Activated CD8-positive, alpha-beta T cell treated with anti-CD3 and anti-CD28 coated beads, Interleukin-2, amount 10 ng/mL, durations not matched to agents 7 days and 5 days (primary cell): ENCODE results near the gene RNF149. TPM values are rescaled to one million over a fixed set of nuclear protein-coding genes. Genes with fewer than 3 reads are reported as not detected.
"Not testable (repeated sequence)": the region's sequence is repeated elsewhere in the genome, so short reads cannot be mapped to it uniquely, and the experiment has no call there.

Experiments used
- ATAC-seq: fragments of 150-1000 bp; cut with Tn5 transposase; one replicate; pipeline ENCODE4 v1.10.0; 2021; ENCODE audit warnings: moderate library complexity
- CTCF ChIA-PET: fragments of 350-600 bp; sonication (Branson Sonifier 250); formaldehyde crosslinking; loops from one replicate; lab custom pipeline; 2021; ENCODE audit warnings: antibody characterized with exemption; lab: Charles Lee
- POLR2A ChIA-PET: fragments of 350-600 bp; sonication (Branson Sonifier 250); formaldehyde crosslinking; loops from one replicate; lab custom pipeline; 2021; ENCODE audit warnings: antibody characterized with exemption; lab: Charles Lee
- DNase-seq: peaks from one replicate; pipeline ENCODE4 v3.0.0-alpha.2; 2020
- H3K27ac Mint-ChIP-seq: one replicate; pipeline ENCODE4 v1.8.0; 2021; ENCODE audit warnings: mild to moderate bottlenecking, mixed read lengths
- H3K27me3 Mint-ChIP-seq: one replicate; pipeline ENCODE4 v1.8.0; 2021; ENCODE audit warnings: low read depth, mixed read lengths
- H3K36me3 Mint-ChIP-seq: one replicate; pipeline ENCODE4 v1.8.0; 2021; ENCODE audit warnings: low read depth, mixed read lengths
- H3K4me1 Mint-ChIP-seq: one replicate; pipeline ENCODE4 v1.8.0; 2021; ENCODE audit warnings: low read depth, mixed read lengths
- H3K4me3 Mint-ChIP-seq: one replicate; pipeline ENCODE4 v1.8.0; 2021; ENCODE audit warnings: mild to moderate bottlenecking, mixed read lengths
- H3K9me3 Mint-ChIP-seq: one replicate; pipeline ENCODE4 v1.8.0; 2022; ENCODE audit warnings: mixed read lengths; ENCODE audit not compliant: insufficient read depth
- total RNA-seq, 2 experiments: library from RNA; stranded (reverse); gene quantifications; one replicate each; pipeline ENCODE4 v1.2.3, GENCODE V29; 2021

RNF149 gene
- total RNA-seq, 2 experiments from 2014 or later: 64.2 to 71.5 TPM

DNA sequence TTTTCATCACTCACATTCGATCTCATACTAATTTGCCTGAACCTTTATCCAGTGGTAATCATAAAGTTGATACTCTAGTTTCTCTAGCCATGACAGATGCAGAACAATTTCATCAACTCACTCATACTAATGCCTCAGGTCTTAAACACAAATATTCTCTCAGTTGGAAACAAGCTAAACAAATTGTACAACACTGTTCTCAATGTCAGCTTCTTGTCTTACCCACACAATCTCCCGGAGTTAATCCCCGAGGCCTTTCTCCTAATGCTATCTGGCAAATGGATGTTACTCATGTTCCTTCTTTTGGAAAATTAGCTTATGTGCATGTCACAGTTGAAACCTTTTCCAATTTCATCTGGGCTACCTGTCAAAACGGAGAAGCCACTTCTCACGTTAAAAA lies 67.3 kb downstream of the RNF149 start:
- CTCF ChIA-PET: interaction anchor here (1.0 to 2.9 kb wide), 13 partner anchors 9 to 145 kb away, joined by 3 to 24 read pairs (median 7); partner anchors contain the start of gene CNOT11
- H3K4me3 Mint-ChIP-seq: no peak overlapping the region
- ATAC-seq (no peak), DNase-seq (no peak)
- peaks cover 4% of the 10 kb centered on the region for H3K27me3 Mint-ChIP-seq
- no peaks in the 10 kb centered on the region for H3K36me3 Mint-ChIP-seq
- peaks cover 4% of the 10 kb centered on the region for H3K4me1 Mint-ChIP-seq
- H3K9me3 Mint-ChIP-seq: no peaks in the 10 kb centered on the region
- POLR2A ChIA-PET: no interaction called here
- no peak overlapping the region for H3K27ac Mint-ChIP-seq

DNA sequence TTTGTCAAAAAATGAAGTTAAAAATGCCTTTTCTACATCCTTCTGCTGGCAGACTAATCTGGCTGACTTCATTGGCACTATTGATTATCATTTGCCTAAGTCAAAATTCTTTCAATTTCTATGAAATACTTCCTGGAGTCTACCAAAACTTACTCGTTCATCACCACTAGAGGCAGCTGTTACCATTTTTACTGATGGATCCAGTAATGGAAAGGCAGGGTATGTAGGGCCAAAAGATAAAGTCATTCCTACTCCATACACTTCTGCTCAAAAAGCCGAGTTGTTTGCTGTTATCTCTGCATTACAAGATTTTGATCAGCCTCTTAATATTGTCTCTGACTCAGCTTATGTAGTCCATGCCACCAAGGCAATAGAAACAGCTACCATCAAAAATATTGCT lies 67.8 kb downstream of the RNF149 start:
- H3K36me3 Mint-ChIP-seq, ATAC-seq, H3K9me3 Mint-ChIP-seq, H3K27ac Mint-ChIP-seq, H3K27me3 Mint-ChIP-seq, H3K4me1 Mint-ChIP-seq, H3K4me3 Mint-ChIP-seq, POLR2A ChIA-PET: not testable (repeated sequence)
- peak; percentile 27 for DNase-seq
- CTCF ChIA-PET: interaction anchor here (1.0 to 2.9 kb wide), 15 partner anchors 9 to 228 kb away, joined by 3 to 24 read pairs (median 5); partner anchors contain the start of gene CNOT11

DNA sequence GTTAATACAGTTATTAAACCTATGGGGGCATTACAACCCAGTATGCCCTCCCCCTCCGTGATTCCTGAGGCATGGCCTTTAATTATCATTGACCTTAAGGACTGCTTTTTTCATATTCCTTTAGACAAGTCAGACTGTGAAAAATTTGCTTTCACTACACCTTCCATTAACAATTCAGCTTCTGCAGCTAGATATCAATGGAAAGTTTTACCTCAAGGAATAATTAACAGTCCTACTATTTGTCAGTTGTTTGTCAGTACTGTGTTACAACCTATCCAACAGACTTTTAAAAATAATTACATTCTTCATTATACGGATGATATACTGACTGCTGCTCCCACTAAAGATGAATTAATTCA lies 68.8 kb downstream of the RNF149 start:
- H3K36me3 Mint-ChIP-seq, H3K9me3 Mint-ChIP-seq, H3K4me1 Mint-ChIP-seq, H3K27ac Mint-ChIP-seq, H3K27me3 Mint-ChIP-seq, DNase-seq, POLR2A ChIA-PET, H3K4me3 Mint-ChIP-seq, ATAC-seq: not testable (repeated sequence)
- CTCF ChIA-PET: interaction anchor here (0.8 to 2.9 kb wide), 10 partner anchors 8 to 227 kb away, joined by 3 to 24 read pairs (median 10); partner anchors contain the start of gene CNOT11

DNA sequence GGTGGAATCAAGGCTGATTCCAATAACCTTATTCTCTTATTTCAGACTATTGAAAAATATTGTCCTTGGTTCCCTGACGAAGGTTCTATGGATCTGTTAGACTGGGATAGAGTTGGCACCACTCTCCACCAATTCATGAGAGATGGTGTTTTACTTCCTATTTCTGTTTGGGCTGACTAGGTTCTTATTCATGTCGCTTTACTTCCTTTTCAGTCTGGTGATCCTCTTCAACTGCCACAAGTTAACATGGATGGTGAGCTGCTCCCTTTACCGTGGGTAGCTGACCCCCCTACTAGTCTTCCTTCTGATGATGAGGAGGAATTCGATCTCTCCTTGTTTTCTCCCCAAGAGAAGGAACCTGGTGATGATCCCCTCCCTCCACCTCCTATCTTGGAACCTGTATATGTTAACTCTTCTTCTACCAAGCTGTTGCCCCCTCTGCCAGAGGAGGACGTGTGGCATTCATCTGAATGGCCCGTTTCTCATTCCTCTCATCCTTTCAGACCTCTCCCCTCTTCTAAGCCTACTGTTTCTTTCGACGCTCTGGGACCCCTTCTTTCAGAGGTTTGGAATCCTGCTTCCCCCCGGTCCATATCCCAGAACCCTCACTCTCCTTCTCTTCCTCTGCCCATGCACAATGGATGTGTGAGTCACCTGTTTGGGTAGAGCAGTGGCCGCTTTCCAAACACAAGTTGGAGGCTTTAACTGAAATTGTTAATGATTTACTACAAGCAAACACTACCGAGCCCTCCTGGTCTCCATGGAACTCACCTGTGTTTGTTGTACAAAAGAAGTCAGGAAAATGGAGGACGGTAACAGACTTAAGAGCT lies 69.4 kb downstream of the RNF149 start:
- DNase-seq (no peak), ATAC-seq (no peak)
- CTCF ChIA-PET: interaction anchor here (0.8 to 2.9 kb wide), 9 partner anchors 8 to 227 kb away, joined by 3 to 24 read pairs (median 12); partner anchors contain the start of gene CNOT11
- Mint-ChIP-seq H3K9me3 (no peaks in the 10 kb centered on the region), H3K27me3 (peaks cover 4% of the 10 kb centered on the region), H3K4me3 (no peak overlapping the region), H3K4me1 (peaks cover 4% of the 10 kb centered on the region), H3K36me3 (no peaks in the 10 kb centered on the region), H3K27ac (no peak overlapping the region)
- POLR2A ChIA-PET: no interaction called here

DNA sequence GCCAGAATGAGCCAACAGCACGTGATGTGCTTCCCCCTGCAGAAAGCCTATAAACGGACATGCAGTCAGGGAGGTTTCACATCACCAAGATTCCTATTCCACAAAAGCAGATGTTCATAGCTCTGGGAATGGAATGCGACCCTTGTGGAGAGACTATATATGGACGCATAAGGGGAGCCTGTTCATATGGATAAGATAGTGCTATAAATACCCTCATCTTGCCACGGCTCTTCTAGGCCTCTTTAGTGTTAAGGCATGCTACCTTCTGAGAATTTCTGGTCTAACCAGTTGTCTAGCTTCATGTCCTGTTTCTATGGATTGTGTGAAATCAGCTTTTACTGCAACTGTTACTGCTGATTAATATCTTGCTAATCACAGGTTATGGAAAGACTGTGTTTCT lies 70.6 kb downstream of the RNF149 start:
- POLR2A ChIA-PET, ATAC-seq, H3K27ac Mint-ChIP-seq, H3K36me3 Mint-ChIP-seq, H3K27me3 Mint-ChIP-seq, H3K4me1 Mint-ChIP-seq, H3K9me3 Mint-ChIP-seq, CTCF ChIA-PET, DNase-seq, H3K4me3 Mint-ChIP-seq: not testable (repeated sequence)

DNA sequence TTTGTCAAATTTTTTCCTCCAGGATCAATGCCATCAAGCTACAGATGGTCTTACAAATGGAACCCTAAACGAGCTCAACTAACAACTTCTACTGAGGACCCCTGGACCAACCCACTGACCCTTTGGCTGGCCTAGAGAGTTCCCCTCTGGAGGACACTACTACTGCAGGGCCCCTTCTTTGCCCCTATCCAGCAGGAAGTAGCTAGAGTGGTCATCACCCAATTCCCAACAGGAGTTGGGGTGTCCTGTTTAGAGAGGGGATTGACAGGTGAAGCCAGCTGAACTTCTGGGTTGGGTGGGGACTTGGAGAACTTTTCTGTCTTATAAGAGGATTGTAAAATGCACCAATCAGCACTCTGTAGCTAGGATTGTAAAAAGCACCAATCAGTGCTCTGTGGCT lies 72.5 kb downstream of the RNF149 start:
- ATAC-seq, H3K27ac Mint-ChIP-seq, H3K4me3 Mint-ChIP-seq, H3K36me3 Mint-ChIP-seq, H3K4me1 Mint-ChIP-seq, H3K27me3 Mint-ChIP-seq, H3K9me3 Mint-ChIP-seq, DNase-seq, POLR2A ChIA-PET: not testable (repeated sequence)
- CTCF ChIA-PET: interaction anchor here (0.8 to 1.5 kb wide), 3 partner anchors 16 to 223 kb away, joined by 3 read pairs; no protein-coding TSS in a partner anchor

DNA sequence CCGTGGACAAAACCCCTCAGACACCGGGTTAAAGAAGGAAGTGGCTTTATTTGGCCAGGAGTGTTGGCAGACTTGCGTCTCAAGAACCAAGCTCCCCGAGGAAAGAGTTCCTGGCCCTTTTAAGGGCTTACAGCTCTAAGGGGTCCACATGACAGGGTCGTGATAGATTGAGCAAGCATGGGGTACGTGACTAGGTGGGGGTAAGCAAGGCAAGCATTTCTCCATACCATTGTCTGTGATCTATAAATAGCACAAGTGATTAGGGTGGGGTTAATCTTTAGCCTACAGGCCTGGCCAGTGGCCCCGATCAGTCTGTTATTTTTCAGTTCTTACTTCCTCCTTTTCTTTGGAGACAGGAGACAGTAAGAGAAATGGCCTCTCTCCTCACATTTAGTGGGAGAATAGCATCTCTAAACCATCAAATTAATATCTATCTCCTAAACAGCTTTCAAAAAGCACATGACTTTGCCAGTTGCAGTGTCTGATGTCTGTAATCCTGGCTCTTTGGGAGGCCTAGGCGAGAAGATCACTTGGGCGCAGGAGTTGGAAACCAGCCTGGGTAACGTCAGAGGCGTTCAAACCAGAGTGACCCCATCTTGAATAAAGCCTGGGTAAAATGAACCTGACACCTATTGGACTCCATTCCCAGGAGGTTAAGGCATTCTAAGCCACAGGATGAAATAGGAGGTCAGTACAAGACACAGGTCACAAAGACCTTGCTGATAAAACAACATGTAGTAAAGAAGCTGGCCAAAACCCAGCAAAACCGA lies 74.1 kb downstream of the RNF149 start:
- Mint-ChIP-seq H3K4me1 (no peaks in the 10 kb centered on the region), H3K9me3 (no peaks in the 10 kb centered on the region), H3K27ac (no peak overlapping the region), H3K4me3 (no peak overlapping the region), H3K27me3 (no peaks in the 10 kb centered on the region), H3K36me3 (no peaks in the 10 kb centered on the region)
- ChIA-PET CTCF (no interaction called here), POLR2A (no interaction called here)
- DNase-seq (no peak), ATAC-seq (no peak)

DNA sequence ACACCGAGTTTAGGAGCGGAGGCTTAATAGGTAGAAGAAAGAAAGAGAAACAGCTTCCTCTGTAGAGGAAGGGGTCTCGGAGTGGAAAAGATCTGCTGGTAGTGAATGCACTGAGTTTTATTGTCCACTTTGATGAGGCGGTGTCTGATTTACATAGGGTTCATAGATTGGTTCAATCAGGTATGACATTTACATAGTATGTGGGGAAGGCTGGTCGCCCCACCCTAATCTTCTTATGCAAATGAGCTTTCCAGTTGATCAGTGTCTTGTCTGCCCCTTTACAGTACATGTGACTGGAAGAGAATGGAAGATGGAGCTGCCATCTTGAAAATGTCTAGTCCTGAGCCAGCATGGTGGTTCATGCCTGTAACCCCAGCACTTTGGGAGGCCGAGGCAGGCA lies 75.7 kb downstream of the RNF149 start:
- DNase-seq: no peak
- no peak for ATAC-seq
- ChIA-PET CTCF (interaction anchor here (0.6 to 3.9 kb wide), 5 partner anchors 8 to 220 kb away, joined by 3 to 14 read pairs (median 5); no protein-coding TSS in a partner anchor), POLR2A (no interaction called here)
- Mint-ChIP-seq H3K4me1 (peaks cover 5% of the 10 kb centered on the region), H3K36me3 (peaks cover 3% of the 10 kb centered on the region), H3K27ac (no peak overlapping the region), H3K4me3 (no peak overlapping the region), H3K9me3 (no peaks in the 10 kb centered on the region), H3K27me3 (no peaks in the 10 kb centered on the region)

DNA sequence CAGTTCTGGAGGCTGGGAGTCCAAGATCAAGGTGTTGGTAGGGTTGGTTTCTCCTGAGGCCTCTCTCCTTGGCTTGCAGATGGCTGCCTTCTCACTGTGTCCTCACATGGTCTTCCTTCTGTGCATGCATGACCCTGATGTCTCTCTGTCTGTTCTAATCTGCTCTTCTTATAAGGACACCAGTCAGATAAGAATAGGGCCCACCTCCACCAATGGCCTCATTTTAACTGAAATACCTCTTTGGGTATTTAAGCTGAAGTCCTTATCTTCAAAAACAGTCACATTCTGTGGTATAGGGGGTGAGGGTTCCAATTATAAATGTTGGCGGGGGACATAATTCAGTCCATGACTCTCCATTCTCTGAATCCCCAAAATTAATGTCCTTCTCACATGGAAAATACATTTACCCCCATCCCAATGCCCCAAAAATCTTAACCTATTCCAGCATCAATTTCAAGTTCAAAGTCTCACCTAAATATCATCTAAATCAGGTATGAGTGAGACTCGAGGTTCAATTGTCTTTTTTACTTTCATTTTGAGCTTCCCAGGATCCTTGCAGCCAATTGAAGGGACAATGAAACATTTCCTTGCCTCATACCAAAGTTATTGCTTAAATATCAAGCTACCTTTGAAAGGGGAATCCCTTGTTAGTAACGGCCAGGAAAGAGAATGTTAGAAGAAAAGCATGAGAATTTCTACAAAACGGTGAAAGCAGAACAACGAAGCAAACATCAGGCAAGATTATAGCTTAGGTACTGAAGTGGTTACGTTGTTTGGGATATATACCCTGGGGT lies 76.4 kb downstream of the RNF149 start:
- ATAC-seq (no peak), DNase-seq (no peak)
- ChIA-PET POLR2A (no interaction called here), CTCF (interaction anchor here (1.0 to 3.9 kb wide), 5 partner anchors 9 to 220 kb away, joined by 3 to 14 read pairs (median 5); no protein-coding TSS in a partner anchor)
- no peak overlapping the region for H3K27ac Mint-ChIP-seq
- no peaks in the 10 kb centered on the region for H3K9me3 Mint-ChIP-seq
- H3K27me3 Mint-ChIP-seq: no peaks in the 10 kb centered on the region
- H3K4me1 Mint-ChIP-seq: peaks cover 7% of the 10 kb centered on the region
- no peak overlapping the region for H3K4me3 Mint-ChIP-seq
- H3K36me3 Mint-ChIP-seq: peaks cover 3% of the 10 kb centered on the region

DNA sequence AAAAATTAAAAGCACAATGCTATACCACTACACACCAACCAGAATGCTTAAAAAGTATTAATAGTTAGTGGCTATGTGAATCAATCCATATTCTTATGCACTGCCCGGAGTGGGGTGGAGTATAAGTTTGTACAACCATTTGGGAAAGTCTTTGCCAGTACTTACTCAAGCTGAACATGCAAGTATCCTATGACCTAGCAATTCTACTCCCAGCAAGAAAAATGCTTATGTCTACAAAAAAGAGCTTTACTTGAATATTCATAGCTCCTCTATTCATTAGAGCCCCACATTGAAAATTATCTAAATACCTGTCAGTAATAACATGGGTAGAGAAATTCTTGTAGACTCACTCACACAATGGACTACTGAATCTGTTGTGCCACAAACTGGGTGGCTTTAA lies 77.3 kb downstream of the RNF149 start:
- ATAC-seq (no peak), DNase-seq (no peak)
- Mint-ChIP-seq H3K36me3 (peaks cover 3% of the 10 kb centered on the region), H3K9me3 (peaks cover 2% of the 10 kb centered on the region), H3K4me3 (no peak overlapping the region), H3K27ac (no peak overlapping the region), H3K4me1 (peaks cover 10% of the 10 kb centered on the region), H3K27me3 (no peaks in the 10 kb centered on the region)
- ChIA-PET CTCF (interaction anchor here (1.0 to 3.9 kb wide), 4 partner anchors 9 to 111 kb away, joined by 3 to 14 read pairs (median 4); partner anchors contain the start of gene CNOT11), POLR2A (interaction anchor here (1.1 kb wide), 1 partner anchor 22 kb away, joined by 4 read pairs; the partner anchor contains the start of gene CNOT11)

DNA sequence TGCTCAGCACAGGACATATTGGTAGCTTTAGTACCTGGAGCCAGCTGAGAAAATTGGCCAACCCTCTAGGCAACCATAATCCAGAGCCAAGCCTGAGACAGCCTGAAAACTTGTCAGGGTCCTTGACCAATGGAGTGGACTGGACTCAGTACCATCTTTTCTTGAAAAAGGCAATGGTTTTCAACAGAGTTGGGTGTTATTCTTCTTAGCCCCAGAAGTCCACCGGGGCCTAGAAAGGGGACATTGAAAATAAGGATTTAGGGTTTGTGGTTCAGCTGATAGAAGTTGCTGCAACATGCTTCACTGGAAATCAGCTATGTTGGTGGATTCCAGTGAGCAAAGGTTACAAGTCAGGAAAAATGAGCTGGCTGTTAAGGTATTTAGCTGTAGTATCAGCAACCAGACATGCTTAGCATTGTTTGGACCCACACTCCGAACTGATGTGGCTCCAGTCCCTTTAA lies 77.9 kb downstream of the RNF149 start:
- Mint-ChIP-seq H3K4me1 (peaks cover 10% of the 10 kb centered on the region), H3K27ac (no peak overlapping the region), H3K4me3 (no peak overlapping the region), H3K36me3 (peaks cover 8% of the 10 kb centered on the region), H3K9me3 (peaks cover 4% of the 10 kb centered on the region), H3K27me3 (no peaks in the 10 kb centered on the region)
- CTCF ChIA-PET: interaction anchor here (1.0 to 3.9 kb wide), 3 partner anchors 10 to 41 kb away, joined by 3 to 14 read pairs (median 4); partner anchors contain the start of gene CNOT11
- no peak for DNase-seq
- no peak for ATAC-seq
- POLR2A ChIA-PET: interaction anchor here (1.1 kb wide), 1 partner anchor 22 kb away, joined by 4 read pairs; the partner anchor contains the start of gene CNOT11
